A549 (cell line): ENCODE data around the gene TIMM50. TPM values are rescaled to one million over a fixed set of nuclear protein-coding genes. Genes with fewer than 3 reads are reported as not detected.
A peak's percentile ranks its signal among the peaks of the same experiment; 100 is the strongest.

Experiments used
- ATAC-seq, 2 experiments: fragments of 200-7000 bp in 1 of 2; fragments of >200 bp in 1 of 2; cut with Nextera tagmentation in 1 of 2; cut with Tn5 transposase in 1 of 2; 3 replicates each; pipeline versions ENCODE4 v1.8.0 to v1.9.1; 2018 to 2020; ENCODE audit warnings: mild to moderate bottlenecking in 1 of 2, moderate library complexity in 1 of 2
- CTCF ChIA-PET: fragments of 300-600 bp; sonication (Branson Sonifier 250); formaldehyde crosslinking; extraction: SDS; loops from one replicate; lab custom pipeline; 2021; ENCODE audit warnings: antibody characterized with exemption, inconsistent platforms; lab: Yijun Ruan, JAX
- POLR2A ChIA-PET: fragments of 350-600 bp; formaldehyde crosslinking; extraction: SDS; loops from one replicate; lab custom pipeline; 2021; ENCODE audit warnings: antibody characterized with exemption, inconsistent platforms; lab: Yijun Ruan, JAX
- DNase-seq, 2 experiments: peaks; one replicate each; pipeline versions ENCODE4 v3.0.0 to v3.0.0-alpha.2; 2011 to 2016; ENCODE audit warnings: low read depth in 1 of 2, low spot score in 1 of 2
- FAIRE-seq: peaks from 2 replicates; lab custom pipeline; 2011; peaks lifted over from hg19 to GRCh38; lab: Jason Lieb, UNC
- H3K27ac ChIP-seq, 2 experiments: fragments of >200 bp; sonication (Bioruptor Twin); formaldehyde crosslinking; 3 replicates each; pipeline ENCODE4 v1.5.1; 2016 to 2017
- H3K4me1 ChIP-seq: fragments of >200 bp; sonication (Bioruptor Twin); formaldehyde crosslinking; 3 replicates; pipeline ENCODE4 v1.6.1; 2016
- H3K4me2 ChIP-seq: fragments of >200 bp; sonication (Bioruptor Twin); formaldehyde crosslinking; 3 replicates; pipeline ENCODE4 v1.6.1; 2016
- H3K4me3 ChIP-seq: fragments of >200 bp; sonication (Bioruptor Twin); formaldehyde crosslinking; 3 replicates; pipeline ENCODE4 v1.5.1; 2016
- H3K9me3 ChIP-seq: fragments of >200 bp; sonication (Bioruptor Twin); formaldehyde crosslinking; 3 replicates; pipeline ENCODE4 v1.6.1; 2016
- ATOH8 ChIP-seq: fragments of 250-450 bp; sonication (Bioruptor Pico); IDR thresholded peaks from 2 replicates; pipeline ENCODE4 v1.5.0; 2020; ENCODE audit warnings: low read depth, mild to moderate bottlenecking, moderate library complexity
- CHD4 ChIP-seq: fragments of 200-600 bp; sonication (generic); IDR thresholded peaks from 2 replicates; pipeline ENCODE4 v1.6.1; 2016; ENCODE audit warnings: antibody characterized with exemption, mild to moderate bottlenecking, borderline replicate concordance
- FOSL2 ChIP-seq, 2 experiments: fragments of 450-650 bp in 1 of 2; fragments of >200 bp in 1 of 2; sonication (Bioruptor Twin) in 1 of 2; formaldehyde crosslinking; IDR thresholded peaks; 2 replicates each; pipeline versions ENCODE4 v1.5.0 to v1.6.1; 2016 to 2020; ENCODE audit warnings: mild to moderate bottlenecking in 1 of 2, moderate library complexity in 1 of 2
- HOXB13 ChIP-seq: fragments of 250-450 bp; sonication (Bioruptor Pico); IDR thresholded peaks from 2 replicates; pipeline ENCODE4 v1.5.0; 2020; ENCODE audit warnings: low read depth, mild to moderate bottlenecking, moderate library complexity
- MAFK ChIP-seq: fragments of 450-650 bp; IDR thresholded peaks from 2 replicates; pipeline ENCODE4 v1.6.1; 2014; ENCODE audit not compliant: partially characterized antibody
- MAZ ChIP-seq: fragments of 150-350 bp; IDR thresholded peaks from 2 replicates; pipeline ENCODE4 v1.6.1; 2014; ENCODE audit warnings: antibody characterized with exemption, low read depth, low read length, borderline replicate concordance
- PHF8 ChIP-seq: fragments of 200-600 bp; sonication (generic); IDR thresholded peaks from 2 replicates; pipeline ENCODE4 v1.6.1; 2016; ENCODE audit warnings: low read depth, mild to moderate bottlenecking, antibody characterized with exemption, moderate library complexity, borderline replicate concordance
- RAD21 ChIP-seq, 2 experiments: fragments of >200 bp in 1 of 2; sonication (Bioruptor Twin) in 1 of 2; formaldehyde crosslinking in 1 of 2; IDR thresholded peaks in 1 of 2; conservative IDR thresholded peaks in 1 of 2; 2 replicates in 1 of 2; 3 replicates in 1 of 2; pipeline ENCODE4 v1.6.1; 2012 to 2018; ENCODE audit warnings: inconsistent platforms in 1 of 2
- RFX5 ChIP-seq: fragments of 450-650 bp; IDR thresholded peaks from 2 replicates; pipeline ENCODE4 v1.7.1; 2014; ENCODE audit warnings: antibody characterized with exemption, mild to moderate bottlenecking, moderate library complexity
- ZC3H11A ChIP-seq: fragments of 450-650 bp; IDR thresholded peaks from 2 replicates; pipeline ENCODE4 v1.6.1; 2014; ENCODE audit warnings: antibody characterized with exemption, mild to moderate bottlenecking
- WGBS: methylation state at CpG from one replicate; pipeline ENCODE4 v1.1.6; 2017; ENCODE audit errors: missing lambda C conversion rate; 5-methylcytosine and 5-hydroxymethylcytosine counted together
- polyA plus RNA-seq, 4 experiments: library from polyadenylated mRNA; depleted of rRNA in 3 of 4; stranded (reverse); fragments of >200 nt; fragmentation: RNase III in 1 of 4; extraction: RNeasy Plus Mini Kit Qiagen cat#74134 plus additional on column Dnase treatment in 1 of 4; gene quantifications; 2 replicates in 3 of 4; 3 replicates in 1 of 4; pipeline ENCODE4 v1.2.3, GENCODE V29; 2011 to 2017
- TF ChIP-seq, protein P1 (sequence below): IDR thresholded peaks from 2 replicates; pipeline ENCODE4 v1.6.1; 2012
- TF ChIP-seq, protein P2 (sequence below): fragments of >200 bp; sonication (Bioruptor Twin); formaldehyde crosslinking; IDR thresholded peaks from 3 replicates; pipeline ENCODE4 v1.5.1; 2016

TIMM50 gene
- polyA plus RNA-seq, 2 of the 4 experiments (the other 2 are of a cell fraction), result 204 to 234 TPM

GRCh38 chr19:39539518-39540332 lies 59.1 kb downstream of the TIMM50 start, which contains the start of gene EID2 (continued):
- TF ChIP-seq ATOH8 (CRISPR knock-in tag) (no peak), CHD4 (no peak), RAD21 (conservative IDR thresholded peaks at IDR 0.05 in 1 of 2, IDR thresholded peaks at IDR 0.05 in 1 of 2) (peak; percentile 71 to 72), RFX5 (peak; percentile 42; the same call in 1 of the 2 replicates), HOXB13 (CRISPR knock-in tag) (no peak), ZC3H11A (no peak), FOSL2 (IDR thresholded peaks at IDR 0.05) (no peak), FOSL2 (CRISPR knock-in tag; IDR thresholded peaks at IDR 0.05) (peak; percentile 24; the same call in 1 of the 2 replicates), MAZ (peak; percentile 64), MAFK (peak; percentile 18)
- TF ChIP-seq, protein P1, sequence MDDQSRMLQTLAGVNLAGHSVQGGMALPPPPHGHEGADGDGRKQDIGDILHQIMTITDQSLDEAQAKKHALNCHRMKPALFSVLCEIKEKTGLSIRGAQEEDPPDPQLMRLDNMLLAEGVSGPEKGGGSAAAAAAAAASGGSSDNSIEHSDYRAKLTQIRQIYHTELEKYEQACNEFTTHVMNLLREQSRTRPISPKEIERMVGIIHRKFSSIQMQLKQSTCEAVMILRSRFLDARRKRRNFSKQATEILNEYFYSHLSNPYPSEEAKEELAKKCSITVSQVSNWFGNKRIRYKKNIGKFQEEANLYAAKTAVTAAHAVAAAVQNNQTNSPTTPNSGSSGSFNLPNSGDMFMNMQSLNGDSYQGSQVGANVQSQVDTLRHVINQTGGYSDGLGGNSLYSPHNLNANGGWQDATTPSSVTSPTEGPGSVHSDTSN, result 0 out of 2 replicates have a peak, but pooled peaks have one; percentile 36
- TF ChIP-seq, all 56 proteins: peak for 16

- DNase-seq (no peak), ATAC-seq (peak; percentile 17 to 29; a peak in 4 of 6 replicates)
- POLR2A ChIA-PET, result interaction anchor here (0.6 to 2.3 kb wide), 4 partner anchors 10 to 614 kb away, joined by 6 to 15 read pairs (median 10); partner anchors contain the start of genes RPS16 and SUPT5H
Observed at GRCh38 chr19:39540333-39540673, 59.7 kb downstream of the TIMM50 start.

More at GRCh38 chr19:39540333-39540673, 59.7 kb downstream of the TIMM50 start:
- Histone ChIP-seq H3K4me1 (peaks cover 15% of the 10 kb centered on the region), H3K9me3 (no peaks in the 10 kb centered on the region), H3K4me2 (peak overlapping the region; percentile 71), H3K4me3 (peak overlapping the region; percentile 20; the same call in 2 of the 3 replicates), H3K27ac (no peak overlapping the region)
- no peak for TF ChIP-seq PHF8
- TF ChIP-seq, protein P2, sequence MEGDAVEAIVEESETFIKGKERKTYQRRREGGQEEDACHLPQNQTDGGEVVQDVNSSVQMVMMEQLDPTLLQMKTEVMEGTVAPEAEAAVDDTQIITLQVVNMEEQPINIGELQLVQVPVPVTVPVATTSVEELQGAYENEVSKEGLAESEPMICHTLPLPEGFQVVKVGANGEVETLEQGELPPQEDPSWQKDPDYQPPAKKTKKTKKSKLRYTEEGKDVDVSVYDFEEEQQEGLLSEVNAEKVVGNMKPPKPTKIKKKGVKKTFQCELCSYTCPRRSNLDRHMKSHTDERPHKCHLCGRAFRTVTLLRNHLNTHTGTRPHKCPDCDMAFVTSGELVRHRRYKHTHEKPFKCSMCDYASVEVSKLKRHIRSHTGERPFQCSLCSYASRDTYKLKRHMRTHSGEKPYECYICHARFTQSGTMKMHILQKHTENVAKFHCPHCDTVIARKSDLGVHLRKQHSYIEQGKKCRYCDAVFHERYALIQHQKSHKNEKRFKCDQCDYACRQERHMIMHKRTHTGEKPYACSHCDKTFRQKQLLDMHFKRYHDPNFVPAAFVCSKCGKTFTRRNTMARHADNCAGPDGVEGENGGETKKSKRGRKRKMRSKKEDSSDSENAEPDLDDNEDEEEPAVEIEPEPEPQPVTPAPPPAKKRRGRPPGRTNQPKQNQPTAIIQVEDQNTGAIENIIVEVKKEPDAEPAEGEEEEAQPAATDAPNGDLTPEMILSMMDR, result 0 out of 3 replicates have a peak, but pooled peaks have one; percentile 10
- WGBS, result 12% methylated on average over 10 of the region's 10 CpGs
- no peak for FAIRE-seq
- CTCF ChIA-PET, result interaction anchor here (0.6 to 25.5 kb wide), 22 partner anchors 11 to 142 kb away, joined by 3 to 585 read pairs (median 6); partner anchors contain the start of gene DLL3

Other genes starting within 250 kb of the TIMM50 start
- not detected in 2 replicates for gene IFNL3, start 235.8 kb upstream of the TIMM50 start, polyA plus RNA-seq (2011; rRNA removed)
- gene IFNL3, start 235.8 kb upstream of the TIMM50 start, polyA plus RNA-seq (2017; fragmentation: RNase III; extraction: RNeasy Plus Mini Kit Qiagen cat#74134 plus additional on column Dnase treatment), result not detected in 3 replicates
- gene IFNL4, start 232.0 kb upstream of the TIMM50 start, polyA plus RNA-seq (2011; rRNA removed), result not detected in 2 replicates
- gene IFNL4, start 232.0 kb upstream of the TIMM50 start, polyA plus RNA-seq (2017; fragmentation: RNase III; extraction: RNeasy Plus Mini Kit Qiagen cat#74134 plus additional on column Dnase treatment), result not detected in 3 replicates
- not detected in 2 replicates for gene IFNL2, start 212.4 kb upstream of the TIMM50 start, polyA plus RNA-seq (2011; rRNA removed)
- gene IFNL2, start 212.4 kb upstream of the TIMM50 start, polyA plus RNA-seq (2017; fragmentation: RNase III; extraction: RNeasy Plus Mini Kit Qiagen cat#74134 plus additional on column Dnase treatment), result not detected in 3 replicates
- not detected in 2 replicates for gene IFNL1, start 184.4 kb upstream of the TIMM50 start, polyA plus RNA-seq (2011; rRNA removed)
- gene IFNL1, start 184.4 kb upstream of the TIMM50 start, polyA plus RNA-seq (2017; fragmentation: RNase III; extraction: RNeasy Plus Mini Kit Qiagen cat#74134 plus additional on column Dnase treatment), result not detected in 3 replicates
- 1.1 and 1.6 TPM in 2 replicates for gene LRFN1, start 160.0 kb upstream of the TIMM50 start, polyA plus RNA-seq (2011; rRNA removed)
- 7.9 to 9.1 TPM (median 8.7 TPM) in 3 replicates for gene LRFN1, start 160.0 kb upstream of the TIMM50 start, polyA plus RNA-seq (2017; fragmentation: RNase III; extraction: RNeasy Plus Mini Kit Qiagen cat#74134 plus additional on column Dnase treatment)
- 0.37 TPM in 1 of 2 replicates, not detected in the other for gene GMFG, start 144.8 kb upstream of the TIMM50 start, polyA plus RNA-seq (2011; rRNA removed)
- gene GMFG, start 144.8 kb upstream of the TIMM50 start, polyA plus RNA-seq (2017; fragmentation: RNase III; extraction: RNeasy Plus Mini Kit Qiagen cat#74134 plus additional on column Dnase treatment), result 0.47 TPM in 1 of 3 replicates, not detected in the others
- 82.1 and 101 TPM in 2 replicates for gene SAMD4B, start 138.4 kb upstream of the TIMM50 start, polyA plus RNA-seq (2011; rRNA removed)
- 113 to 118 TPM (median 116 TPM) in 3 replicates for gene SAMD4B, start 138.4 kb upstream of the TIMM50 start, polyA plus RNA-seq (2017; fragmentation: RNase III; extraction: RNeasy Plus Mini Kit Qiagen cat#74134 plus additional on column Dnase treatment)
- 73.0 and 103 TPM in 2 replicates for gene PAF1, start 89.7 kb upstream of the TIMM50 start, polyA plus RNA-seq (2011; rRNA removed)
- gene PAF1, start 89.7 kb upstream of the TIMM50 start, polyA plus RNA-seq (2017; fragmentation: RNase III; extraction: RNeasy Plus Mini Kit Qiagen cat#74134 plus additional on column Dnase treatment), result 89.4 to 110 TPM (median 108 TPM) in 3 replicates
- gene MED29, start 89.5 kb upstream of the TIMM50 start, polyA plus RNA-seq (2011; rRNA removed), result 55.7 and 57.5 TPM in 2 replicates
- gene MED29, start 89.5 kb upstream of the TIMM50 start, polyA plus RNA-seq (2017; fragmentation: RNase III; extraction: RNeasy Plus Mini Kit Qiagen cat#74134 plus additional on column Dnase treatment), result 47.7 to 50.7 TPM (median 48.7 TPM) in 3 replicates
- 29.1 and 35.6 TPM in 2 replicates for gene ZFP36, start 74.0 kb upstream of the TIMM50 start, polyA plus RNA-seq (2011; rRNA removed)
- 16.5 to 22.1 TPM (median 18.3 TPM) in 3 replicates for gene ZFP36, start 74.0 kb upstream of the TIMM50 start, polyA plus RNA-seq (2017; fragmentation: RNase III; extraction: RNeasy Plus Mini Kit Qiagen cat#74134 plus additional on column Dnase treatment)
- gene PLEKHG2, start 68.2 kb upstream of the TIMM50 start, polyA plus RNA-seq (2011; rRNA removed), result 21.6 and 35.1 TPM in 2 replicates
- 32.2 to 41.7 TPM (median 39.1 TPM) in 3 replicates for gene PLEKHG2, start 68.2 kb upstream of the TIMM50 start, polyA plus RNA-seq (2017; fragmentation: RNase III; extraction: RNeasy Plus Mini Kit Qiagen cat#74134 plus additional on column Dnase treatment)
- gene RPS16, start 44.9 kb upstream of the TIMM50 start, polyA plus RNA-seq (2011; rRNA removed), result 4,855 and 5,722 TPM in 2 replicates
- gene RPS16, start 44.9 kb upstream of the TIMM50 start, polyA plus RNA-seq (2017; fragmentation: RNase III; extraction: RNeasy Plus Mini Kit Qiagen cat#74134 plus additional on column Dnase treatment), result 4,280 to 4,348 TPM (median 4,297 TPM) in 3 replicates
- 133 and 186 TPM in 2 replicates for gene SUPT5H, start 35.3 kb upstream of the TIMM50 start, polyA plus RNA-seq (2011; rRNA removed)
- 200 to 223 TPM (median 222 TPM) in 3 replicates for gene SUPT5H, start 35.3 kb upstream of the TIMM50 start, polyA plus RNA-seq (2017; fragmentation: RNase III; extraction: RNeasy Plus Mini Kit Qiagen cat#74134 plus additional on column Dnase treatment)
- 6.8 and 8.3 TPM in 2 replicates for gene DLL3, start 18.1 kb downstream of the TIMM50 start, polyA plus RNA-seq (2011; rRNA removed)
- gene DLL3, start 18.1 kb downstream of the TIMM50 start, polyA plus RNA-seq (2017; fragmentation: RNase III; extraction: RNeasy Plus Mini Kit Qiagen cat#74134 plus additional on column Dnase treatment), result 6.7 TPM in 3 replicates
- gene SELENOV, start 34.3 kb downstream of the TIMM50 start, polyA plus RNA-seq (2011; rRNA removed), result not detected in 2 replicates
- not detected in 3 replicates for gene SELENOV, start 34.3 kb downstream of the TIMM50 start, polyA plus RNA-seq (2017; fragmentation: RNase III; extraction: RNeasy Plus Mini Kit Qiagen cat#74134 plus additional on column Dnase treatment)
- 9.4 and 10.9 TPM in 2 replicates for gene EID2B, start 52.0 kb downstream of the TIMM50 start, polyA plus RNA-seq (2011; rRNA removed)
- 9.2 to 10.1 TPM (median 9.3 TPM) in 3 replicates for gene EID2B, start 52.0 kb downstream of the TIMM50 start, polyA plus RNA-seq (2017; fragmentation: RNase III; extraction: RNeasy Plus Mini Kit Qiagen cat#74134 plus additional on column Dnase treatment)
- 23.2 and 26.1 TPM in 2 replicates for gene EID2, start 59.3 kb downstream of the TIMM50 start, polyA plus RNA-seq (2011; rRNA removed)
- gene EID2, start 59.3 kb downstream of the TIMM50 start, polyA plus RNA-seq (2017; fragmentation: RNase III; extraction: RNeasy Plus Mini Kit Qiagen cat#74134 plus additional on column Dnase treatment), result 49.2 to 53.0 TPM (median 52.9 TPM) in 3 replicates
- gene LGALS13, start 121.7 kb downstream of the TIMM50 start, polyA plus RNA-seq (2011; rRNA removed), result not detected in 2 replicates
- not detected in 3 replicates for gene LGALS13, start 121.7 kb downstream of the TIMM50 start, polyA plus RNA-seq (2017; fragmentation: RNase III; extraction: RNeasy Plus Mini Kit Qiagen cat#74134 plus additional on column Dnase treatment)
- not detected in 2 replicates for gene LGALS16, start 175.1 kb downstream of the TIMM50 start, polyA plus RNA-seq (2011; rRNA removed)
- gene LGALS16, start 175.1 kb downstream of the TIMM50 start, polyA plus RNA-seq (2017; fragmentation: RNase III; extraction: RNeasy Plus Mini Kit Qiagen cat#74134 plus additional on column Dnase treatment), result not detected in 3 replicates
- gene LGALS14, start 223.6 kb downstream of the TIMM50 start, polyA plus RNA-seq (2011; rRNA removed), result not detected in 2 replicates
- not detected in 3 replicates for gene LGALS14, start 223.6 kb downstream of the TIMM50 start, polyA plus RNA-seq (2017; fragmentation: RNase III; extraction: RNeasy Plus Mini Kit Qiagen cat#74134 plus additional on column Dnase treatment)